ENCODE data around the gene ESR1. TPM values are rescaled to one million over a fixed set of nuclear protein-coding genes. Genes with fewer than 3 reads are reported as not detected.
"Not testable (repeated sequence)": the region's sequence is repeated elsewhere in the genome, so short reads cannot be mapped to it uniquely, and the experiment has no call there.

Gene ESR1
- total RNA-seq, 1 experiment from 2014 or later, result not detected

- H3K4me1 ChIP-seq (replicated peaks), result no peaks in the 10 kb centered on the region
- no peak for DNase-seq (ENCODE audit: low read depth in 1 of 2, low spot score in 2 of 2)
These were observed 29.7 kb downstream of the ESR1 start for GRCh38 chr6:151837223-151837622.

DNA sequence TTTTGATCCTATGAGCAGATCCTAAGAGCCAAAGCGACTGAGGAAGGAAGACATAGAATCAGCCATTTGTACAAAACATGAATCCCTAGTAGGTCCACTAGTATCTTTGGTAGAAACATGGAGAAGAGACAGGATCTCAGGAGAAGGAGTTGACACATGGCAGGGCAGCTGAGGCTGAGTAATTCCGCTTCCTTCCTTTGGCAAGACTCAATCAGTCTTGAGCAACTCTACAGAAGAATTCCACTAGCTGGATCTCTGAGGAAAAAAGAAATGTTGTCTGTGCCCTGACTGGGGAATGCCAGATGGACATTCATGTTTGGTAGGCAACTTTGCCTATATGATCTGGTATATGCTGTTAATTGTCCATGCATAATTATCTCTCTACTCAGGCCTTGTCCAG is 35.3 kb downstream of the ESR1 start:
- no peak for DNase-seq (ENCODE audit: low read depth in 1 of 2, low spot score in 2 of 2)
- no peak overlapping the region for H3K4me3 ChIP-seq
- H3K27me3 ChIP-seq (replicated peaks), result no peaks in the 10 kb centered on the region
- H3K36me3 ChIP-seq, result no peaks in the 10 kb centered on the region
- no peaks in the 10 kb centered on the region for H3K9me3 ChIP-seq (replicated peaks)
- no peak overlapping the region for H3K27ac ChIP-seq
- H3K4me1 ChIP-seq (replicated peaks), result no peaks in the 10 kb centered on the region

More at GRCh38 chr6:151837223-151837622, 29.7 kb downstream of the ESR1 start:
- Histone ChIP-seq H3K36me3 (no peaks in the 10 kb centered on the region), H3K27me3 (replicated peaks) (no peaks in the 10 kb centered on the region), H3K4me3 (no peak overlapping the region), H3K9me3 (replicated peaks) (no peaks in the 10 kb centered on the region), H3K27ac (no peak overlapping the region)

GRCh38 chr6:151847064-151847463 is 39.6 kb downstream of the ESR1 start:
- Histone ChIP-seq H3K4me1 (replicated peaks) (no peaks in the 10 kb centered on the region), H3K27me3 (replicated peaks) (no peaks in the 10 kb centered on the region; the same call in 1 of the 2 replicates), H3K27ac (no peak overlapping the region), H3K9me3 (replicated peaks) (no peaks in the 10 kb centered on the region), H3K36me3 (no peaks in the 10 kb centered on the region), H3K4me3 (no peak overlapping the region)
- no peak for DNase-seq (ENCODE audit: low read depth in 1 of 2, low spot score in 2 of 2)

DNA sequence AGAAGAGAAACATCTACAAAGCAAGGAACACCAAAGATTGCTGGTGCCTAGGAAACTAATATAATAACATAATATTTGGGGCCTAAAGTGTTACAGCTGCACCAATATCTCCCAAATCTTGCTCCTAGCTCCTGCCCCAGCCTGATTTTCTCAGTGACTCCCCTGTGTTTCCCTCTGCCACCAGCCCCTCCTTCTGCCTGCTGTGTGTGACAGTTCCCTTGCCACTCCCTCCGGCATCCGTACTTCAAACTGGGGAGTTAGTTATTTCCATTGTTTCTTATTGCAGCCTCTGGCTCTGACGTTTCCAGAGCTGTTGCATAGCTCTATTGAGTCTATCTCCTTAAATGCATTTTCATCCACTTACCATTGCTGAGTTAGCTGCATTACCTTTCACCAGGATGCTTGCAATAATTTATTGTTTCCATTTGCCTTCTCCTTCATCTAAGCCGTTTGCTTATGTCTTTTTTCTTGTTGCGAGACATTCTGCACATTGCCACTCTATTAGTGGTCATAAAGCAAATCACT is 43.1 kb downstream of the ESR1 start:
- no peak for DNase-seq (ENCODE audit: low read depth in 1 of 2, low spot score in 2 of 2)
- Histone ChIP-seq H3K36me3 (no peaks in the 10 kb centered on the region), H3K27me3 (replicated peaks) (no peaks in the 10 kb centered on the region; the same call in 1 of the 2 replicates), H3K4me1 (replicated peaks) (no peaks in the 10 kb centered on the region), H3K27ac (no peak overlapping the region), H3K9me3 (replicated peaks) (no peaks in the 10 kb centered on the region), H3K4me3 (no peak overlapping the region)

GRCh38 chr6:151858294-151858693 is 50.8 kb downstream of the ESR1 start:
- Histone ChIP-seq H3K4me3 (no peak overlapping the region), H3K27me3 (replicated peaks) (no peaks in the 10 kb centered on the region), H3K27ac (no peak overlapping the region), H3K4me1 (replicated peaks) (no peaks in the 10 kb centered on the region), H3K9me3 (replicated peaks) (no peaks in the 10 kb centered on the region), H3K36me3 (no peaks in the 10 kb centered on the region)
- no peak for DNase-seq (ENCODE audit: low read depth in 1 of 2, low spot score in 2 of 2)

DNA sequence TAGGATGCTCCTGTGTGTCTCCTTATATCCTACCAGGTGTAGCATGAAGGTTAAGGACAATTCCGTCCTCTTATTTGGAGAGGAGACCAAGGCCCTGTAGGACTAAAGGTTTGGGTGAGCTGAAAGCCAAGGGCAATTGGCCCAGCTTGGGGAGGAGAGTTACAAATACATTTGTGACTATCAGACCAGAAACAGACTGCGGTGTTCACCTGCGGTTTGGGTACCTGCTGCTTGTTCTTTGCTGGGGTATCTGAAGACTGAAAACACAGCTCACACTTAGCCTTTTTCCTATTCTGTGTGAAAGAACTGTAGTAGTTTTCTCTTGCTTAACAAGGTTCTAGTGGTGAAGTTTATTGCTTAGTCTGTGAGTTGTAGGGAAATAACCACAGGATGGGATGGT is 55.0 kb downstream of the ESR1 start:
- DNase-seq (ENCODE audit: low read depth in 1 of 2, low spot score in 2 of 2), result no peak
- Histone ChIP-seq H3K4me1 (replicated peaks) (no peaks in the 10 kb centered on the region), H3K27me3 (replicated peaks) (no peaks in the 10 kb centered on the region), H3K9me3 (replicated peaks) (no peaks in the 10 kb centered on the region), H3K36me3 (no peaks in the 10 kb centered on the region), H3K4me3 (no peak overlapping the region), H3K27ac (no peak overlapping the region)

DNA sequence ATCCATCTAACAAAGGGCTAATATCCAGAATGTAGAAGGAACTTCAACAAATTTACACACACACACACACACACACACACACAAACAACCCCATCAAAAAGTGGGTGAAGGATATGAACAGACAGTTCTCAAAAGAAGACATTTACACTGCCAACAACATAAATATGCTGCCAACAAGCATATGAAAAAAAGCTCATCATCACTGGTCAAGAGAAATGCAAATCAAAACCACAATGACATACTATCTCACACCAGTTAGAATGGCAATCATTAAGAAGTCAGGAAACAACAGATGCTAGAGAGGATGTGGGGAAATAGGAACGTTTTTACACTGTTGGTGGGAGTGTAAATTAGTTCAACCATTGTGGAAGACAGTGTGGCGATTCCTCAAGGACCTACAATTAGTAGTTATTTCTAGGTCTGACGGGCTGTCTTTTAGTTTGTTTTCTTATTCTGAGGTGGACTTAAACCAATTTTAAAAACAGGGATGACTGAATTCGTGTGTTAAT is 59.9 kb downstream of the ESR1 start:
- H3K4me3 ChIP-seq; H3K27me3 ChIP-seq (replicated peaks): not testable (repeated sequence)

DNA sequence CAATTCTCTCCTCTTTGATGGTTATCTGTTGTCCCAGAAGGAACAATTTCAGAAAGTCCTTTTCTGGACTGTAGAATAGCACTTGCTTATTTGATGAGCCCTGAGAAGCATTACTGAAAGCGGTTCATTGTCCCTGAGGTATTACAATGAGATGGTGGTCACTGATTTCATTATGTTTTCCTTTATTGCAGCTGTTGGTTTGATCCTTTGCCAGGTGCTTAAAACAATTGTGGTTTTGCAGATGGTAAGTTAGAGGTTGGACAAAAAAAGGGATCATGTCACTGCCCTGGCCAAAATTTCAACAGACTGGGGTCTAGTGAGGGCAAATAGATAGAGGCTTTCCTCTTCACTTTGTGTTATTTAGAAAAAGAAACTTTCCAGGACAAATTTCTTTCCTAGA is 61.9 kb downstream of the ESR1 start:
- Histone ChIP-seq H3K27ac (no peak overlapping the region), H3K4me1 (replicated peaks) (no peaks in the 10 kb centered on the region), H3K4me3 (no peak overlapping the region), H3K27me3 (replicated peaks) (no peaks in the 10 kb centered on the region), H3K36me3 (no peaks in the 10 kb centered on the region), H3K9me3 (replicated peaks) (no peaks in the 10 kb centered on the region)
- no peak for DNase-seq (ENCODE audit: low read depth in 1 of 2, low spot score in 2 of 2)

More for the DNA sequence above, 59.9 kb downstream of the ESR1 start:
- H3K9me3 ChIP-seq (replicated peaks); H3K27ac ChIP-seq; DNase-seq (ENCODE audit: low read depth in 1 of 2, low spot score in 2 of 2); H3K36me3 ChIP-seq; H3K4me1 ChIP-seq (replicated peaks): not testable (repeated sequence)

GRCh38 chr6:151869787-151870186 is 62.3 kb downstream of the ESR1 start:
- Histone ChIP-seq H3K4me3 (no peak overlapping the region), H3K9me3 (replicated peaks) (no peaks in the 10 kb centered on the region), H3K4me1 (replicated peaks) (no peaks in the 10 kb centered on the region), H3K27me3 (replicated peaks) (no peaks in the 10 kb centered on the region), H3K27ac (no peak overlapping the region), H3K36me3 (no peaks in the 10 kb centered on the region)
- DNase-seq (ENCODE audit: low read depth in 1 of 2, low spot score in 2 of 2), result no peak

GRCh38 chr6:151870375-151870774 is 62.9 kb downstream of the ESR1 start:
- Histone ChIP-seq H3K4me1 (replicated peaks) (no peaks in the 10 kb centered on the region), H3K9me3 (replicated peaks) (no peaks in the 10 kb centered on the region), H3K27me3 (replicated peaks) (no peaks in the 10 kb centered on the region), H3K27ac (no peak overlapping the region), H3K4me3 (no peak overlapping the region), H3K36me3 (no peaks in the 10 kb centered on the region)
- no peak for DNase-seq (ENCODE audit: low read depth in 1 of 2, low spot score in 2 of 2)

- no peak overlapping the region for H3K4me3 ChIP-seq
- H3K4me1 ChIP-seq (replicated peaks), result no peaks in the 10 kb centered on the region
- H3K27me3 ChIP-seq (replicated peaks), result no peaks in the 10 kb centered on the region
- no peaks in the 10 kb centered on the region for H3K36me3 ChIP-seq
- no peaks in the 10 kb centered on the region for H3K9me3 ChIP-seq (replicated peaks)
- H3K27ac ChIP-seq, result no peak overlapping the region
- DNase-seq (ENCODE audit: low read depth in 1 of 2, low spot score in 2 of 2), result no peak
These were observed 68.0 kb downstream of the ESR1 start for GRCh38 chr6:151875524-151875923.

- DNase-seq (ENCODE audit: low read depth in 1 of 2, low spot score in 2 of 2), result no peak
These were observed 68.6 kb downstream of the ESR1 start for GRCh38 chr6:151876122-151876521.

DNA sequence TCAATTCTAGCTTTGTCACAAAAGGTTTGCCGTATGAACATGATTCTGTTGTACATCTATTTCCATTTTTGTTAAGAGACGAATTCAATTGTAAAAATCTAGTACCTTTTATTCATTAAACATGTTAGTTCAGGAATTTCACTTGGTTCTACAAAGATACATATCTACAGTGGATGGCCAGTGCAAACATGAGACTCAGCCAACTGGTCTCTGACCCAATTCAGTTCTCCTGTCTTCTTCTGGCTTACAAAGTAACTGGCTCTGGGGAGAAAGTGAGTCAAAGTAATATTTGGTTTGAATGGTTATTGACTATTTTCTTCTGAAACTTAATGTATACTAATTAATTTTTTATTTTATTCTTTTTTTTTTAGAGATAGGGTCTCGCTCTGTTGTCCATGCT is 70.0 kb downstream of the ESR1 start:
- Histone ChIP-seq H3K9me3 (replicated peaks) (no peaks in the 10 kb centered on the region), H3K27ac (no peak overlapping the region), H3K27me3 (replicated peaks) (no peaks in the 10 kb centered on the region), H3K4me1 (replicated peaks) (no peaks in the 10 kb centered on the region), H3K4me3 (no peak overlapping the region), H3K36me3 (no peaks in the 10 kb centered on the region)
- no peak for DNase-seq (ENCODE audit: low read depth in 1 of 2, low spot score in 2 of 2)

More at GRCh38 chr6:151876122-151876521, 68.6 kb downstream of the ESR1 start:
- Histone ChIP-seq H3K27ac (no peak overlapping the region), H3K9me3 (replicated peaks) (no peaks in the 10 kb centered on the region), H3K27me3 (replicated peaks) (no peaks in the 10 kb centered on the region), H3K4me1 (replicated peaks) (no peaks in the 10 kb centered on the region), H3K4me3 (no peak overlapping the region), H3K36me3 (no peaks in the 10 kb centered on the region)

GRCh38 chr6:151881231-151881630 is 73.7 kb downstream of the ESR1 start:
- no peak overlapping the region for H3K27ac ChIP-seq
- H3K36me3 ChIP-seq, result no peaks in the 10 kb centered on the region
- no peak overlapping the region for H3K4me3 ChIP-seq
- no peaks in the 10 kb centered on the region for H3K4me1 ChIP-seq (replicated peaks)
- H3K9me3 ChIP-seq (replicated peaks), result no peaks in the 10 kb centered on the region
- no peaks in the 10 kb centered on the region for H3K27me3 ChIP-seq (replicated peaks)
- DNase-seq (ENCODE audit: low read depth in 1 of 2, low spot score in 2 of 2), result no peak

DNA sequence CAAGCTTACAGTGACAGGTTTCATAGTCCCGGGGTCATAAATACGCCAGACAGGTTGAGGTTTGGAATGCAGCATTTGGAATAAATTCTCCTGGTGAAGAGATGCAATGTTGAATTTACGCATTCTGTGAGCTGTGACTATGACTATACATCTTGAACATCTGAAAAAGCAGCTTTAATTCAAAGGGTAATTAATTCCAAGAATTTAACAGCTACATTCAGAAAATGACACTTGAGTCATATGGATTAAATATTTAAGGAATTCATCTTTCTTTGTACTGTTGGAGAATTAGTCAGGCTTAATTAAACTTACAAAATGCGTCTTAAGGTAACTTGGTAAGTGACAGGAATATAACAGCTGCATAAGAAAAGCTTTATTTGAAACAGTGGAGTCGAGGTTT is 74.7 kb downstream of the ESR1 start:
- Histone ChIP-seq H3K9me3 (replicated peaks) (no peaks in the 10 kb centered on the region), H3K4me1 (replicated peaks) (no peaks in the 10 kb centered on the region), H3K36me3 (no peaks in the 10 kb centered on the region), H3K4me3 (no peak overlapping the region), H3K27ac (no peak overlapping the region), H3K27me3 (replicated peaks) (no peaks in the 10 kb centered on the region)
- no peak for DNase-seq (ENCODE audit: low read depth in 1 of 2, low spot score in 2 of 2)

All from SJSA1 (cell line).